ENCODE results near the gene ITIH4. TPM values are rescaled to one million over a fixed set of nuclear protein-coding genes. Genes with fewer than 3 reads are reported as not detected.

Gene ITIH4
- total RNA-seq (100 to 1,000 TPM in 2 of 6 donors, 10 to 100 TPM in 4; 16.2 to 276 (median 77.1) TPM), polyA plus RNA-seq (100 to 1,000 TPM in 1 of 2 donors, 10 to 100 TPM in 1; 64.3 to 249 TPM)

- FAIRE-seq (no peak), DNase-seq (peak in 5 of 6 donors; percentile 43 to 77 (median 68)), ATAC-seq (peak in 3 of 4 donors; percentile 56 to 69 (median 61))
- Histone ChIP-seq H3K27me3 (no peaks in the 10 kb centered on the region), H3K9me3 (no peaks in the 10 kb centered on the region), H3K4me1 (peaks cover 0 to 27% (median 0%) of the 10 kb centered on the region in 3 donors), H3K36me3 (no peaks in the 10 kb centered on the region), H3K27ac (peak within 1 kb of the TSS in 2 of 4 donors; percentile 62 to 71), H3K4me3 (peak within 1 kb of the TSS in 1 of 4 donors; percentile 42)
- no peak for TF ChIP-seq CTCF (IDR thresholded peaks at IDR 0.05)
- intact Hi-C loops (cut with DNase I), result no loop called here
- WGBS, 2 donors, result 67 to 70% methylated on average over 16 of the region's 16 CpGs
Measured at GRCh38 chr3:52830535-52831258, at the start of gene ITIH4. ITIH4 (minus strand) TSS chr3:52830672; CDS start chr3:52830642, 30 bp downstream.

- TF ChIP-seq CTCF (IDR thresholded peaks at IDR 0.05), result no peak
- Histone ChIP-seq H3K4me1 (no peaks in the 10 kb centered on the region), H3K9me3 (no peaks in the 10 kb centered on the region), H3K27ac (no peak overlapping the region), H3K36me3 (no peaks in the 10 kb centered on the region), H3K27me3 (no peaks in the 10 kb centered on the region), H3K4me3 (no peak overlapping the region)
- FAIRE-seq, result no peak
- no peak for DNase-seq
- intact Hi-C loops (cut with DNase I), result no loop called here
- ATAC-seq, result no peak
- WGBS, 2 donors, result 96% methylated on average over 5 of the region's 5 CpGs
Measured at GRCh38 chr3:52880047-52880446, 49.6 kb upstream of the ITIH4 start.

- H3K4me3 ChIP-seq, result no peak overlapping the region
- no peaks in the 10 kb centered on the region for H3K9me3 ChIP-seq
- no peak for TF ChIP-seq CTCF (IDR thresholded peaks at IDR 0.05)
- WGBS, 2 donors, result 90 to 94% methylated on average over 4 of the region's 4 CpGs
- intact Hi-C loops (cut with DNase I), result no loop called here
- H3K4me1 ChIP-seq, result no peaks in the 10 kb centered on the region
- H3K27ac ChIP-seq, result no peak overlapping the region
- H3K27me3 ChIP-seq, result no peaks in the 10 kb centered on the region
- no peaks in the 10 kb centered on the region for H3K36me3 ChIP-seq
- DNase-seq, result no peak
- no peak for ATAC-seq
- FAIRE-seq, result no peak
Measured at GRCh38 chr3:52879581-52879980, 49.1 kb upstream of the ITIH4 start.

GRCh38 chr3:52879090-52879489 lies 48.6 kb upstream of the ITIH4 start:
- no peak overlapping the region for H3K27ac ChIP-seq
- H3K4me1 ChIP-seq, result no peaks in the 10 kb centered on the region
- no peaks in the 10 kb centered on the region for H3K36me3 ChIP-seq
- intact Hi-C loops (cut with DNase I), result no loop called here
- no peak overlapping the region for H3K4me3 ChIP-seq
- 82% methylated on average over 4 of the region's 4 CpGs for WGBS, 2 donors
- FAIRE-seq (no peak), DNase-seq (no peak), ATAC-seq (peak in 2 of 4 donors; percentile 35 to 41)
- no peaks in the 10 kb centered on the region for H3K27me3 ChIP-seq
- no peaks in the 10 kb centered on the region for H3K9me3 ChIP-seq
- TF ChIP-seq CTCF (IDR thresholded peaks at IDR 0.05), result no peak

GRCh38 chr3:52877085-52877484 lies 46.6 kb upstream of the ITIH4 start:
- Histone ChIP-seq H3K27me3 (no peaks in the 10 kb centered on the region), H3K27ac (no peak overlapping the region), H3K4me1 (peaks cover 0 to 4% (median 0%) of the 10 kb centered on the region in 3 donors), H3K4me3 (no peak overlapping the region), H3K9me3 (no peaks in the 10 kb centered on the region), H3K36me3 (no peaks in the 10 kb centered on the region)
- FAIRE-seq (no peak), ATAC-seq (peak; percentile 24 to 64 (median 44)), DNase-seq (no peak)
- 53 to 54% methylated on average over 3 of the region's 3 CpGs for WGBS, 2 donors
- no peak for TF ChIP-seq CTCF (IDR thresholded peaks at IDR 0.05)
- intact Hi-C loops (cut with DNase I), result no loop called here
